AML-193 (cell line): ENCODE results near the gene RABL6.
"Not testable (repeated sequence)": the region's sequence is repeated elsewhere in the genome, so short reads cannot be mapped to it uniquely, and the experiment has no call there.

Experiments
- DNase-seq, 2 experiments: peaks; one replicate each; lab custom pipeline; 2025; lab: John Stamatoyannopoulos, UW

Gene RABL6

GRCh38 chr9:136795000-136795348 is 12.8 kb upstream of the RABL6 start:
- peak in 1 of 2 experiments; percentile 21 for DNase-seq

- DNase-seq: no peak
Measured at GRCh38 chr9:136796238-136796774, 11.4 kb upstream of the RABL6 start, which contains the start of gene CCDC183. TSS of gene CCDC183 (plus strand) at chr9:136796338. CDS start at chr9:136796398, 60 bp downstream.

- not testable (repeated sequence) for DNase-seq
Measured at GRCh38 chr9:136796775-136797347, 10.9 kb upstream of the RABL6 start.

- DNase-seq: no peak
Measured at GRCh38 chr9:136798708-136799078, 9.1 kb upstream of the RABL6 start.

- DNase-seq: no peak
Measured at GRCh38 chr9:136799079-136799853, 8.5 kb upstream of the RABL6 start.

GRCh38 chr9:136799854-136800657 is 7.7 kb upstream of the RABL6 start:
- peak; percentile 36 to 47 for DNase-seq

- no peak for DNase-seq
Measured at GRCh38 chr9:136802321-136802720, 5.4 kb upstream of the RABL6 start.

- DNase-seq: not testable (repeated sequence)
Measured at GRCh38 chr9:136803009-136803550, 4.7 kb upstream of the RABL6 start.

- DNase-seq: no peak
Measured at GRCh38 chr9:136803551-136804508, 3.9 kb upstream of the RABL6 start.

- no peak for DNase-seq
Measured at GRCh38 chr9:136804509-136805206, 3.1 kb upstream of the RABL6 start.

GRCh38 chr9:136805207-136805740 is 2.5 kb upstream of the RABL6 start:
- no peak for DNase-seq

- no peak for DNase-seq
Measured at GRCh38 chr9:136806067-136806466, 1.7 kb upstream of the RABL6 start.

- DNase-seq: no peak
Measured at GRCh38 chr9:136806631-136807201, 1.0 kb upstream of the RABL6 start.

- DNase-seq: no peak
Measured at GRCh38 chr9:136808075-136808805, 492 bp downstream of the RABL6 start.

GRCh38 chr9:136808806-136809158 is 1.0 kb downstream of the RABL6 start:
- peak in 1 of 2 experiments; percentile 18 for DNase-seq

GRCh38 chr9:136814725-136815421 is 7.1 kb downstream of the RABL6 start:
- DNase-seq: no peak

- no peak for DNase-seq
Measured at GRCh38 chr9:136815422-136815782, 7.7 kb downstream of the RABL6 start.

GRCh38 chr9:136820971-136821825 is 13.4 kb downstream of the RABL6 start:
- DNase-seq: no peak
